ENCODE data around the gene TKTL1.

TKTL1 gene

DNA sequence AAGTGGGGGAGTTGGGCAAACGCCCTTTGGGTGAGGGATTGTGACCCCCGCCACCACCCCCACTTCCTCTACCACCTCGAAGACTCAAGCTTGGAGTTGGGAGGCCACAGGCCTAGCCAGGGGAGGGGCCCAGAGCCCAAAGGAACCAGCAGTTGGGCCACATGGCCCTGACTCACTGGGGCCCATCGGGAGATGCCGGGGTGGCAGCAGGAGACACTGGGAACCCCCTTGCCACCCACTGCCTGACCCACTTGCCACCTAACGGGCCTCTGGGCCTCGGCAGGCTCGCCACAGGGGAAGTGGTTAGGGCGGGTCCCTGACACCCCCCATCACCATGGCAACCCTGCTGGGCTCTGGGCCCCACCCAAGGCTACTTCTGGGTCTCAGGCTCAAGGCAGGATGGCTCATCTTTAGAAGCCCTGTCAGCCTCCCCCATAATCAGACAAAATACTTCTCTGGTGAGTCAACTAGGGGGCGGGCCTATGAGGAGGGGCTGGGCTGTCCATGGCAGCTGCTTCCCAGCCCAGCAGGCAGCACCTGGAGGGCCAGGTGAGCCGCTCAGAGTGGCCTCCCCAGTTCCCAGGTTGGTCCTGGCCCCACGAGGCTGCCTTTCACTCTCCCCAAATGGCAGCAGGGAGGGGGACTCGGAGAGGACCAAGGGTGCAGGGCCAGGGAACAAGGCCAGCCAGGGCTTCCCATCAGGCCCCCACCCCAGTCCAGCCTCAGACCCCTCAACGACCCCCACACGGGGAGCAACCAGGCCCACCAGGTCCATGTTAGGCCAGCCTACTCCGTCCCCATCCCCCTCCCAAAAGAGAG, 73.2 kb downstream of the TKTL1 start:
- TF ChIP-seq, protein P1, sequence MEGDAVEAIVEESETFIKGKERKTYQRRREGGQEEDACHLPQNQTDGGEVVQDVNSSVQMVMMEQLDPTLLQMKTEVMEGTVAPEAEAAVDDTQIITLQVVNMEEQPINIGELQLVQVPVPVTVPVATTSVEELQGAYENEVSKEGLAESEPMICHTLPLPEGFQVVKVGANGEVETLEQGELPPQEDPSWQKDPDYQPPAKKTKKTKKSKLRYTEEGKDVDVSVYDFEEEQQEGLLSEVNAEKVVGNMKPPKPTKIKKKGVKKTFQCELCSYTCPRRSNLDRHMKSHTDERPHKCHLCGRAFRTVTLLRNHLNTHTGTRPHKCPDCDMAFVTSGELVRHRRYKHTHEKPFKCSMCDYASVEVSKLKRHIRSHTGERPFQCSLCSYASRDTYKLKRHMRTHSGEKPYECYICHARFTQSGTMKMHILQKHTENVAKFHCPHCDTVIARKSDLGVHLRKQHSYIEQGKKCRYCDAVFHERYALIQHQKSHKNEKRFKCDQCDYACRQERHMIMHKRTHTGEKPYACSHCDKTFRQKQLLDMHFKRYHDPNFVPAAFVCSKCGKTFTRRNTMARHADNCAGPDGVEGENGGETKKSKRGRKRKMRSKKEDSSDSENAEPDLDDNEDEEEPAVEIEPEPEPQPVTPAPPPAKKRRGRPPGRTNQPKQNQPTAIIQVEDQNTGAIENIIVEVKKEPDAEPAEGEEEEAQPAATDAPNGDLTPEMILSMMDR (IDR thresholded peaks at IDR 0.05; ENCODE audit: low read depth, low read length, missing control alignments), result no peak
- DNase-seq (ENCODE audit: low read depth), result peak; percentile 59
- peak overlapping the region; percentile 71 for H3K4me3 ChIP-seq (ENCODE audit: low read depth, low read length)

DNA sequence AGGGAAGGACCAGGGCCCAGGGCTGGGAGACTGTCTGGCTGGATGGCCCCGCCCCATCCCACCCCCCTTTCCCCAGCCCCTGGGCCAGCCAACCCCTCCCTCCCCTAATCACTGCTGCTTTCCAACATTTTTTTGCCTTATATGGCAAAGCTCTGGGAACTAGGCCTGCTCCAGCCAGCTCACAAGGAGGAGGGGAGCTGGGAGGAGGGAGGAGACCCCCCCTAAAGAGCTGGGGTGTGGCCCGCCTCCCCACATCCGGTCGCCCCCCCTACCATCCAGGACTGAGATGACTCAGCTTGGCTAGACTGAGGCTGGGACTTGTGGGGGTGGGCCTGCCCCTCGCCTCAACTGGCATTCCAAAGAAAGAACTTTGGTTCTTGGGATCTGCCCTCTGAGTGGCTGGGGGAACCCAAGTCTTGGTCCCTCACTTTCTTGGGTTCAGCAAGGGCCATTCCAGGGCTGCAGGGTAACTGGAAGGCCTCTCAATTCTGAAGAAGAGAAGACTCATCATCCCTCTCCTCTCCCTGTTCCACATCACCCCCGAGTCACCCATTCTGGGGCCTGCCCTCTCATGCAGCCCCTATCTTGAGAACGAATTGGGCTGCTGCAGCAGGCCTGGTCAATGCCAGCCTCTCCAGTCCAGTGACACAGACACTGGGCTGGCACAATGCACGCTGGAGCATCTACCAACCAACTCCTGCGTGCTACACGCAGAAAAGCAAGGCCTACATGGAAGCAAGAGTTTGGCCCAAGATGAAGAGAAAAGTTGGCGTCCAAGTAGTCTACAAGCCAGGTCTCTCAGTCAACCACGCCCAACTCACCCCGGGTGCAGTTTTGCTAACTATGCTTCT, 74.1 kb downstream of the TKTL1 start:
- TF ChIP-seq, protein P1 (IDR thresholded peaks at IDR 0.05; ENCODE audit: low read depth, low read length, missing control alignments), result no peak
- DNase-seq (ENCODE audit: low read depth), result no peak
- H3K4me3 ChIP-seq (ENCODE audit: low read depth, low read length), result peak overlapping the region; percentile 71

DNA sequence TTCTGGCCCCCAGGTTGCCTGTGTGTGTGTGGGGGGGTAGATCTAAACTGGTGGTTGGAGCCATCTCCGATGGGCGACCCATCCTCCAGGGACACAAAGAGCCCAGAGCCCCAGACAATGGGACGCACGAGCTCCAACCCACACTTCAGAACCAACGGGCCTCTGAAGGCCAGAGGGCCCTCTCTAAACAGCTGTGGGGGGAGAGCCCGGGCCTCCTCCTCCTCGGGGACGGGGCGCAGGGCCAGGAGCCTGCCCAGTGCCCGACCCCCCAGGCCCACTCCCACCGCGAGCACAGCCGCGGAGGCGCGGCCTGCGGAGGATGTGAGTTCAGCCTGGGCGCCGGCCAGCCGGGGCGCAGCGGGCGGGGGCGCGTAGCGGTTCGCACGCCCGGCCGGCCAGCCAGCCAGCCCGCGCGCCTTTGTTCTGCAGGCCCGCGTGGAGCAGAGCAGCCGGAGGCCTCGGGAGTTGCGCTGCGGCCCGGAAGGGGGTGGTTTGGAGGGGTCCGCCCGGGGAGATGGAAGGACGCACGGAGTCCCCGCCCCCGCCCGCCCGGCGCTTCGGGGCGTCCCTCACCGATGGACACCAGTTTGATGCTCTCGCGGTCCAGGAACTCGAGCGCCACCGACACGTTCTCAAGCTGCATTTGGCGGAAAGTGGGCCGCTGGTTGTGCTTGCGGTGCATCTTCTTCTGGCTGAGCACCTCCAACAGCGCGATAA, 74.9 kb downstream of the TKTL1 start:
- TF ChIP-seq, protein P1 (IDR thresholded peaks at IDR 0.05; ENCODE audit: low read depth, low read length, missing control alignments), result no peak
- peak overlapping the region; percentile 71 for H3K4me3 ChIP-seq (ENCODE audit: low read depth, low read length)
- no peak for DNase-seq (ENCODE audit: low read depth)

DNA sequence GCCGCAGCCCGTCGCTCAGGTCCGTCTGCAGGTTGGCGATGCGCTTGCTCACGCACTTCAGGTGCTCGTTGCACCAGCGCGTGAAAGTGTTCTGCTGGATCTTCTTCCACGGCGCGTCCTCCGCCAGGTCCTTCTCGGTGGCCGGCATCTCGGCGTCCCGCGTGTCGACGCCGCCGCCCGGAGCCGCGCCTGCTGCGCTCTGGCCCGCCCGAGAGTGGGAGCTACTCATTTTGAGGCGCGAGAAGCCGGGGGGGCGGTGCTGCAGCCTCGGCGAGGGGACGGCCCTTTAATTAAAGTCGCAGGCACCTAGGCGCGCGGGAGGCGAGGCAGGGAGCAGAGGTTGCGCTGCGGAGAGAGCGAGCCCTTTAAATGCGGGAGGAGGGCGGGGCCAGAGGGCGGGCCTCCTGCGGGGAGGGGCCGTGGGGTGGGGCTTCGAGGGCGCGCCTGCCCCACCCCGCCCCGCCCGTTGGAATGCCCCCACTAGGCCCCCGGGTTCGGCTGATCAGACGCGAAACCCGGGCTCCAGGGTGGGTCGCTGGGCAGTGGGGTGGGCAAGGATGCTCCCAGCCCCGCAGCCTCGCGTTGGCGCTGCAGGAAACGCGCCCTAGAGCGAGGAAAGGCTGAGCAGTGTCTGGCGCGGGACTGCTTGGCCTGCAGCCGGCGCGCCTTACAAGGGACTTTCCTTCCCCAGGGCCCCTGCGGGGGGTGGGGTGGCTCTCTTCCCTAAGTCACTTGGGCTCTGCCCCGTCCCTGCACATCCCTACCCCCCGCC, 75.6 kb downstream of the TKTL1 start:
- DNase-seq (ENCODE audit: low read depth), result peak; percentile 72
- peak overlapping the region; percentile 71 for H3K4me3 ChIP-seq (ENCODE audit: low read depth, low read length)
- TF ChIP-seq, protein P1 (IDR thresholded peaks at IDR 0.05; ENCODE audit: low read depth, low read length, missing control alignments), result no peak

DNA sequence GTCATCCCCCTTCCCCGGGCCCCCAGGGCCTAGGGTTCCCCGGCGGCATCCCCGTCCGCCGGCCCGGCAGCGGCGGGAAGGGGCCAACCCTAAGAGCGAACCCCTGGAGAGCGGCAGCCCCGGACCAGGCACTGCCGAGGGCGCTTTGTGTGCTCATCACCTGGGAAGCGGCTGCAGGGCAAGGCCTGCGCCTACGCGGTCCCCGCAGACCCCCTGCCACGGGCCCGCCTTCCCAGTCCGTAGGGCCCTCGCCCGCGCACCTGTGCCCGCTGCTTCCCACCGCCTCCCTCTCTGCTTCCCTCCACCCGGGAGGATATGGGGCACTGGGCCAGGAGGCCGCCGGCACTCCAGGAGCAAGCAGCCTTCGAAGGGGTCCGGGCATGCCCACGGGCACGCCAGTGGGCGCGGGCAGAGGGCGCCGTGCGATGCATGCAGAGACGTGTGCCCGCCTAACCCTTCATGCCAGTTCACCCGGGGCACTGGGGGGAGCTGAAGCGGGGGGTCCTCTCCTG, 76.2 kb downstream of the TKTL1 start:
- no peak for DNase-seq (ENCODE audit: low read depth)
- TF ChIP-seq, protein P1 (IDR thresholded peaks at IDR 0.05; ENCODE audit: low read depth, low read length, missing control alignments), result no peak

DNA sequence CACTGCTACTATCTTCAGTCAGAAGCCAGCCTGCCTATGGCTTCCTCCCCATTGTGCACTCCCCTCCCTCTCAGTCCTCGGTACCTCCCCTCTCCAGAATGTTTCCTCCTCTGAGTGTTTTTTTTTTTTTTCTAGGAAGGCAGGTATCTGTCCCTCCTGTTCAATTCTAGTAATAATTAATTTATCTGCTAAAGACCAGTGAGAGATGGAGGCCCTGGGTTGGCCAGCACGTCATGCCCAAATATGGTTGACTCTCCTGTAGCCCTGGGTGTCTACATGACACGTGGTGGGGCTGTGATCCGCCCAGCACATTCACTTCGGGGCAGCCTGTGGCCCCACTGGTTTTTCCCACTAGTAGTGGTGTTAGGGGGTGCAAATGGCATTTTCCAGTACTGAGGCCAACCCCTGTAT, 77.0 kb downstream of the TKTL1 start:
- no peak overlapping the region; the same call in 1 of the 2 replicates for H3K4me3 ChIP-seq (ENCODE audit: low read depth, low read length)
- no peak for DNase-seq (ENCODE audit: low read depth)
- TF ChIP-seq, protein P1 (IDR thresholded peaks at IDR 0.05; ENCODE audit: low read depth, low read length, missing control alignments), result no peak

More for the DNA sequence above, 76.2 kb downstream of the TKTL1 start:
- peak overlapping the region; percentile 59 for H3K4me3 ChIP-seq (ENCODE audit: low read depth, low read length)
